Measurements from ENCODE around the gene LLGL1.

Gene LLGL1

DNA sequence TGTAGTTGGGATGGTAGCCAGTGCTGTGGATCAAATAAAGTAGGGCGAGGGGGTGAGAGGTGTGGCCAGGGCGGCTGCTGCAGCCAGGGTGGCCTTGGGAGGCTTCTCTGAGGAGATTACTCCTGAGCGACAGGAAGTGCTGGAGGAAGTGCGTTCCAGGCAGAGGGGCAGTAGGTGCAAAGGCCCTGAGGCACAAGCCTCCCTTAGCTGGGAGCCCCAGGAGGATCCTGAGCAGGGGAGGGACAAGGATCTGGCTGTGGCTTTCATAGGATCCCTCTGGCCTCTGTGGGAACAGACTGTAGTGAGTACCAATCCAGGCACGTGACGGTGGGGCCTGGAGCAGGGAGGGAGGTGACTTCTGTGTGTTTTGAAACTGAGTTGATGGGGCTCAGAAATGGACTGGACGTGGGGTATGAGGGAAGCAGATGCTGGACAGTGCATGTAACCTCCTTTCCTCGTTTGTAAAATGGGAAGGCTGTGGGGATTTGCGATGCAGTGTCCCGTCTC is 2.8 kb downstream of the LLGL1 start:
- no peaks in the 10 kb centered on the region for H3K27me3 ChIP-seq (ENCODE audit: control insufficient read depth in 1 of 2, insufficient read depth in 2 of 2, low read length in 2 of 2)
- H3K36me3 ChIP-seq (ENCODE audit: control insufficient read depth in 1 of 2, insufficient read depth in 2 of 2, low read length in 2 of 2) = no peaks in the 10 kb centered on the region
- no peak overlapping the region for H3K4me3 ChIP-seq (ENCODE audit: low read depth in 1 of 2, low read length in 2 of 2)
- H3K4me1 ChIP-seq (ENCODE audit: control insufficient read depth in 1 of 2, insufficient read depth in 2 of 2, low read length in 2 of 2) = peaks cover 8 to 15% of the 10 kb centered on the region in 2 donors
- H3K9me3 ChIP-seq (ENCODE audit: control insufficient read depth in 1 of 2, low read length in 2 of 2) = no peaks in the 10 kb centered on the region
- H3K9ac ChIP-seq (ENCODE audit: low read depth in 1 of 2, low read length in 2 of 2) = no peak overlapping the region
- H3K27ac ChIP-seq (ENCODE audit: low read depth, low read length) = no peak overlapping the region

GRCh38 chr17:18229254-18229653 is 3.8 kb downstream of the LLGL1 start:
- no peak overlapping the region for H3K27ac ChIP-seq (ENCODE audit: low read depth, low read length)
- peaks cover 8 to 15% of the 10 kb centered on the region in 2 donors for H3K4me1 ChIP-seq (ENCODE audit: control insufficient read depth in 1 of 2, insufficient read depth in 2 of 2, low read length in 2 of 2)
- H3K36me3 ChIP-seq (ENCODE audit: control insufficient read depth in 1 of 2, insufficient read depth in 2 of 2, low read length in 2 of 2) = peaks cover 6 to 7% of the 10 kb centered on the region in 2 donors
- no peaks in the 10 kb centered on the region for H3K27me3 ChIP-seq (ENCODE audit: control insufficient read depth in 1 of 2, insufficient read depth in 2 of 2, low read length in 2 of 2)
- no peaks in the 10 kb centered on the region for H3K9me3 ChIP-seq (ENCODE audit: control insufficient read depth in 1 of 2, low read length in 2 of 2)
- H3K4me3 ChIP-seq (ENCODE audit: low read depth in 1 of 2, low read length in 2 of 2) = no peak overlapping the region
- no peak overlapping the region for H3K9ac ChIP-seq (ENCODE audit: low read depth in 1 of 2, low read length in 2 of 2)

DNA sequence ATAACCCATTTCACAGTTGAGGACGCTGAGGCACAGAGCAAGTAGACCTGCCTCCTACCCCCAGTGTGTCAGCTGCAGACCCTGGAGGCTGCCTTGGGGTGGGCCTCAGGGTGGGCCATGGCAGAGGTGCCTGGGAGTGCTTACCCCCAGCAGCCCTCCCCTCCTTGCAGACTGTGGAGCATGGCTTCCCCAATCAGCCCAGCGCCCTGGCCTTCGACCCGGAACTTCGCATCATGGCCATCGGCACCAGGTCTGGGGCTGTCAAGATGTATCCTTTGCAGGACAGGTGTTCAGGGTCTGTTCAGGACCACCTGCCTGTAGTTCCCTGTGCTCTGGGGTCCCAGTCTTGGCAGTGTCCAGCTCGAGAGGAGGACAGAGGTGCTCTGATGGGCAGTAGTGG is 4.3 kb downstream of the LLGL1 start:
- H3K4me1 ChIP-seq (ENCODE audit: control insufficient read depth in 1 of 2, insufficient read depth in 2 of 2, low read length in 2 of 2) = peaks cover 9 to 14% of the 10 kb centered on the region in 2 donors
- H3K27ac ChIP-seq (ENCODE audit: low read depth, low read length) = no peak overlapping the region
- H3K27me3 ChIP-seq (ENCODE audit: control insufficient read depth in 1 of 2, insufficient read depth in 2 of 2, low read length in 2 of 2) = no peaks in the 10 kb centered on the region
- H3K36me3 ChIP-seq (ENCODE audit: control insufficient read depth in 1 of 2, insufficient read depth in 2 of 2, low read length in 2 of 2) = peaks cover 7 to 11% of the 10 kb centered on the region in 2 donors
- H3K4me3 ChIP-seq (ENCODE audit: low read depth in 1 of 2, low read length in 2 of 2) = no peak overlapping the region
- no peak overlapping the region for H3K9ac ChIP-seq (ENCODE audit: low read depth in 1 of 2, low read length in 2 of 2)
- no peaks in the 10 kb centered on the region for H3K9me3 ChIP-seq (ENCODE audit: control insufficient read depth in 1 of 2, low read length in 2 of 2)

- Histone ChIP-seq H3K4me1 (ENCODE audit: control insufficient read depth in 1 of 2, insufficient read depth in 2 of 2, low read length in 2 of 2) (peaks cover 10 to 16% of the 10 kb centered on the region in 2 donors), H3K36me3 (ENCODE audit: control insufficient read depth in 1 of 2, insufficient read depth in 2 of 2, low read length in 2 of 2) (peaks cover 7 to 19% of the 10 kb centered on the region in 2 donors), H3K9ac (ENCODE audit: low read depth in 1 of 2, low read length in 2 of 2) (no peak overlapping the region), H3K27me3 (ENCODE audit: control insufficient read depth in 1 of 2, insufficient read depth in 2 of 2, low read length in 2 of 2) (no peaks in the 10 kb centered on the region), H3K9me3 (ENCODE audit: control insufficient read depth in 1 of 2, low read length in 2 of 2) (no peaks in the 10 kb centered on the region), H3K4me3 (ENCODE audit: low read depth in 1 of 2, low read length in 2 of 2) (no peak overlapping the region), H3K27ac (ENCODE audit: low read depth, low read length) (no peak overlapping the region)
Measured at GRCh38 chr17:18230288-18231141, 5.1 kb downstream of the LLGL1 start.

- Histone ChIP-seq H3K27ac (ENCODE audit: low read depth, low read length) (no peak overlapping the region), H3K27me3 (ENCODE audit: control insufficient read depth in 1 of 2, insufficient read depth in 2 of 2, low read length in 2 of 2) (no peaks in the 10 kb centered on the region), H3K9me3 (ENCODE audit: control insufficient read depth in 1 of 2, low read length in 2 of 2) (no peaks in the 10 kb centered on the region), H3K4me1 (ENCODE audit: control insufficient read depth in 1 of 2, insufficient read depth in 2 of 2, low read length in 2 of 2) (peaks cover 7 to 20% of the 10 kb centered on the region in 2 donors), H3K4me3 (ENCODE audit: low read depth in 1 of 2, low read length in 2 of 2) (no peak overlapping the region), H3K9ac (ENCODE audit: low read depth in 1 of 2, low read length in 2 of 2) (no peak overlapping the region), H3K36me3 (ENCODE audit: control insufficient read depth in 1 of 2, insufficient read depth in 2 of 2, low read length in 2 of 2) (peaks cover 10 to 25% of the 10 kb centered on the region in 2 donors)
Measured at GRCh38 chr17:18231164-18231563, 5.7 kb downstream of the LLGL1 start.

GRCh38 chr17:18233803-18234518 is 8.5 kb downstream of the LLGL1 start:
- no peaks in the 10 kb centered on the region for H3K9me3 ChIP-seq (ENCODE audit: control insufficient read depth in 1 of 2, low read length in 2 of 2)
- H3K36me3 ChIP-seq (ENCODE audit: control insufficient read depth in 1 of 2, insufficient read depth in 2 of 2, low read length in 2 of 2) = peaks cover 11 to 40% of the 10 kb centered on the region in 2 donors
- no peak overlapping the region for H3K4me3 ChIP-seq (ENCODE audit: low read depth in 1 of 2, low read length in 2 of 2)
- no peak overlapping the region for H3K9ac ChIP-seq (ENCODE audit: low read depth in 1 of 2, low read length in 2 of 2)
- peaks cover 0 to 17% of the 10 kb centered on the region in 2 donors for H3K4me1 ChIP-seq (ENCODE audit: control insufficient read depth in 1 of 2, insufficient read depth in 2 of 2, low read length in 2 of 2)
- no peaks in the 10 kb centered on the region for H3K27me3 ChIP-seq (ENCODE audit: control insufficient read depth in 1 of 2, insufficient read depth in 2 of 2, low read length in 2 of 2)
- H3K27ac ChIP-seq (ENCODE audit: low read depth, low read length) = no peak overlapping the region

- peaks cover 11 to 40% of the 10 kb centered on the region in 2 donors for H3K36me3 ChIP-seq (ENCODE audit: control insufficient read depth in 1 of 2, insufficient read depth in 2 of 2, low read length in 2 of 2)
Measured at GRCh38 chr17:18234853-18235380, 9.5 kb downstream of the LLGL1 start.

GRCh38 chr17:18235743-18236256 is 10.4 kb downstream of the LLGL1 start:
- Histone ChIP-seq H3K27ac (ENCODE audit: low read depth, low read length) (peak overlapping the region; percentile 3), H3K4me3 (ENCODE audit: low read depth in 1 of 2, low read length in 2 of 2) (no peak overlapping the region), H3K27me3 (ENCODE audit: control insufficient read depth in 1 of 2, insufficient read depth in 2 of 2, low read length in 2 of 2) (no peaks in the 10 kb centered on the region), H3K9ac (ENCODE audit: low read depth in 1 of 2, low read length in 2 of 2) (no peak overlapping the region), H3K4me1 (ENCODE audit: control insufficient read depth in 1 of 2, insufficient read depth in 2 of 2, low read length in 2 of 2) (peaks cover 0 to 17% of the 10 kb centered on the region in 2 donors), H3K9me3 (ENCODE audit: control insufficient read depth in 1 of 2, low read length in 2 of 2) (no peaks in the 10 kb centered on the region), H3K36me3 (ENCODE audit: control insufficient read depth in 1 of 2, insufficient read depth in 2 of 2, low read length in 2 of 2) (peaks cover 11 to 40% of the 10 kb centered on the region in 2 donors)

More at GRCh38 chr17:18234853-18235380, 9.5 kb downstream of the LLGL1 start:
- H3K9ac ChIP-seq (ENCODE audit: low read depth in 1 of 2, low read length in 2 of 2) = no peak overlapping the region
- H3K4me1 ChIP-seq (ENCODE audit: control insufficient read depth in 1 of 2, insufficient read depth in 2 of 2, low read length in 2 of 2) = peaks cover 0 to 17% of the 10 kb centered on the region in 2 donors
- no peak overlapping the region for H3K27ac ChIP-seq (ENCODE audit: low read depth, low read length)
- H3K4me3 ChIP-seq (ENCODE audit: low read depth in 1 of 2, low read length in 2 of 2) = no peak overlapping the region
- no peaks in the 10 kb centered on the region for H3K27me3 ChIP-seq (ENCODE audit: control insufficient read depth in 1 of 2, insufficient read depth in 2 of 2, low read length in 2 of 2)
- no peaks in the 10 kb centered on the region for H3K9me3 ChIP-seq (ENCODE audit: control insufficient read depth in 1 of 2, low read length in 2 of 2)

- Histone ChIP-seq H3K4me3 (ENCODE audit: low read depth in 1 of 2, low read length in 2 of 2) (no peak overlapping the region), H3K4me1 (ENCODE audit: control insufficient read depth in 1 of 2, insufficient read depth in 2 of 2, low read length in 2 of 2) (peaks cover 0 to 17% of the 10 kb centered on the region in 2 donors), H3K9ac (ENCODE audit: low read depth in 1 of 2, low read length in 2 of 2) (no peak overlapping the region), H3K27me3 (ENCODE audit: control insufficient read depth in 1 of 2, insufficient read depth in 2 of 2, low read length in 2 of 2) (no peaks in the 10 kb centered on the region), H3K9me3 (ENCODE audit: control insufficient read depth in 1 of 2, low read length in 2 of 2) (no peaks in the 10 kb centered on the region), H3K27ac (ENCODE audit: low read depth, low read length) (no peak overlapping the region), H3K36me3 (ENCODE audit: control insufficient read depth in 1 of 2, insufficient read depth in 2 of 2, low read length in 2 of 2) (peaks cover 18 to 40% of the 10 kb centered on the region in 2 donors)
Measured at GRCh38 chr17:18236494-18236893, 11.1 kb downstream of the LLGL1 start.
